Keratinocyte (primary cell): ENCODE measurements around the gene SPINT3. TPM values are rescaled to one million over a fixed set of nuclear protein-coding genes. Genes with fewer than 3 reads are reported as not detected.

Experiments
- DNase-seq: peaks from one replicate; pipeline ENCODE4 v3.0.0-alpha.2; 2011; ENCODE audit warnings: low read depth, missing footprints, low spot score
- FAIRE-seq: peaks from 2 replicates; lab custom pipeline; 2011; peaks lifted over from hg19 to GRCh38; lab: Jason Lieb, UNC
- H2AFZ ChIP-seq: 2 replicates; pipeline ENCODE4 v1.6.0; 2012; ENCODE audit warnings: low read length, control low read depth, inconsistent platforms; ENCODE audit not compliant: control insufficient read depth
- H3K27ac ChIP-seq: 2 replicates; pipeline ENCODE4 v1.5.1; 2011; ENCODE audit warnings: low read length; ENCODE audit not compliant: control insufficient read depth, insufficient read depth
- H3K27me3 ChIP-seq: 3 replicates; pipeline ENCODE4 v1.6.0; 2011; ENCODE audit warnings: low read length; ENCODE audit not compliant: control insufficient read depth, insufficient read depth; ENCODE audit errors: extremely low read depth
- H3K36me3 ChIP-seq, 2 experiments: 2 replicates in 1 of 2; 3 replicates in 1 of 2; pipeline ENCODE4 v1.5.1; 2011; ENCODE audit warnings: low read length in 2 of 2, mild to moderate bottlenecking in 1 of 2; ENCODE audit not compliant: control insufficient read depth in 2 of 2, insufficient read depth in 2 of 2; ENCODE audit errors: extremely low read depth in 1 of 2
- H3K4me1 ChIP-seq: 3 replicates; pipeline ENCODE4 v1.5.1; 2011; ENCODE audit warnings: low read length; ENCODE audit not compliant: control insufficient read depth, insufficient read depth; ENCODE audit errors: extremely low read depth
- H3K4me2 ChIP-seq: 3 replicates; pipeline ENCODE4 v1.6.0; 2011; ENCODE audit warnings: low read depth, low read length; ENCODE audit not compliant: control insufficient read depth, insufficient read depth; ENCODE audit errors: extremely low read depth
- H3K4me3 ChIP-seq, 3 experiments: fragments of 200-600 bp in 1 of 3; sonication (generic) in 1 of 3; 2 replicates in 2 of 3; 3 replicates in 1 of 3; pipeline ENCODE4 v1.5.1; 2011 to 2016; ENCODE audit warnings: low read length in 3 of 3, mild to moderate bottlenecking in 3 of 3, control low read depth in 2 of 3, inconsistent platforms in 1 of 3, low read depth in 1 of 3, mixed read lengths in 1 of 3, mixed run types in 1 of 3, moderate library complexity in 1 of 3; ENCODE audit not compliant: control insufficient read depth in 2 of 3, insufficient read depth in 2 of 3; ENCODE audit errors: extremely low read depth in 1 of 3
- H3K79me2 ChIP-seq: 2 replicates; pipeline ENCODE4 v1.6.0; 2012; ENCODE audit warnings: low read length; ENCODE audit not compliant: control insufficient read depth, insufficient read depth
- H3K9ac ChIP-seq: 3 replicates; pipeline ENCODE4 v1.6.0; 2011; ENCODE audit warnings: low read length; ENCODE audit not compliant: control insufficient read depth, insufficient read depth; ENCODE audit errors: extremely low read depth
- H3K9me1 ChIP-seq: 3 replicates; pipeline ENCODE4 v1.6.0; 2011; ENCODE audit warnings: low read length; ENCODE audit not compliant: control insufficient read depth, insufficient read depth; ENCODE audit errors: extremely low read depth
- H3K9me3 ChIP-seq: 2 replicates; pipeline ENCODE4 v1.5.1; 2012; ENCODE audit warnings: low read depth, low read length; ENCODE audit not compliant: control insufficient read depth
- H4K20me1 ChIP-seq: 3 replicates; pipeline ENCODE4 v1.6.0; 2011; ENCODE audit warnings: low read length; ENCODE audit not compliant: control insufficient read depth, insufficient read depth; ENCODE audit errors: extremely low read depth
- EZH2 ChIP-seq: IDR thresholded peaks from one replicate; pipeline ENCODE4 v1.6.1; 2012; ENCODE audit warnings: inconsistent platforms, mild to moderate bottlenecking, low read length, moderate library complexity
- dilution Hi-C: fragments of 300-500 bp; cut with MboI; formaldehyde crosslinking; loops from one replicate; pipeline ENCODE4 v1.7.0; 2020; ENCODE audit warnings: low sequenced_read_pairs; ENCODE audit not compliant: extremely low pct_ligation_motif_present
- polyA minus RNA-seq, 3 experiments: library from RNA; depleted of rRNA, polyadenylated mRNA; stranded (reverse); fragments of >200 nt; gene quantifications; 1 replicate in 1 of 3; 2 replicates in 1 of 3; 3 replicates in 1 of 3; pipeline ENCODE4 v1.2.3, GENCODE V29; 2011
- polyA plus RNA-seq, 5 experiments: library from polyadenylated mRNA; depleted of rRNA in 3 of 5; stranded (reverse) in 3 of 5; stranded (forward) in 1 of 5; unstranded in 1 of 5; fragments of >200 nt; gene quantifications; 1 replicate in 1 of 5; 2 replicates in 3 of 5; 3 replicates in 1 of 5; pipeline versions ENCODE4 v1.2.1 to v1.2.3, GENCODE V29; 2011 to 2012; ENCODE audit warnings: missing spikeins in 2 of 5, low read depth in 1 of 5, low replicate concordance in 1 of 5
- TF ChIP-seq, protein P1 (sequence below), 3 experiments: IDR thresholded peaks in 1 of 3; conservative IDR thresholded peaks in 1 of 3; optimal IDR thresholded peaks in 1 of 3; 2 replicates in 2 of 3; 3 replicates in 1 of 3; pipeline versions ENCODE3 to v1.5.1; 2011; ENCODE audit warnings: low read length in 3 of 3, mild to moderate bottlenecking in 3 of 3, moderate library complexity in 2 of 3, control low read depth in 1 of 3, inconsistent platforms in 1 of 3; ENCODE audit not compliant: insufficient read depth in 2 of 3; ENCODE audit errors: extremely low read depth in 1 of 3

SPINT3 gene, protein sequence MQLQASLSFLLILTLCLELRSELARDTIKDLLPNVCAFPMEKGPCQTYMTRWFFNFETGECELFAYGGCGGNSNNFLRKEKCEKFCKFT
- polyA plus RNA-seq = not detected in 3 replicates
- polyA plus RNA-seq (2011; ENCODE audit: low read depth) = not detected
- polyA plus RNA-seq (2011; cell fraction: cytosol; rRNA removed) = not detected in 2 replicates
- polyA plus RNA-seq (2011; cell fraction: nucleus; rRNA removed) = not detected in 2 replicates
- not detected in 2 replicates for polyA plus RNA-seq (2012; ENCODE audit: low replicate concordance)
- polyA minus RNA-seq = not detected in 3 replicates
- polyA minus RNA-seq (2011; cell fraction: cytosol; rRNA and poly(A)+ RNA removed) = not detected
- not detected in 2 replicates for polyA minus RNA-seq (2011; cell fraction: nucleus; rRNA and poly(A)+ RNA removed)

- dilution Hi-C loops = no loop called here
- TF ChIP-seq EZH2 = no peak
- TF ChIP-seq, protein P1, sequence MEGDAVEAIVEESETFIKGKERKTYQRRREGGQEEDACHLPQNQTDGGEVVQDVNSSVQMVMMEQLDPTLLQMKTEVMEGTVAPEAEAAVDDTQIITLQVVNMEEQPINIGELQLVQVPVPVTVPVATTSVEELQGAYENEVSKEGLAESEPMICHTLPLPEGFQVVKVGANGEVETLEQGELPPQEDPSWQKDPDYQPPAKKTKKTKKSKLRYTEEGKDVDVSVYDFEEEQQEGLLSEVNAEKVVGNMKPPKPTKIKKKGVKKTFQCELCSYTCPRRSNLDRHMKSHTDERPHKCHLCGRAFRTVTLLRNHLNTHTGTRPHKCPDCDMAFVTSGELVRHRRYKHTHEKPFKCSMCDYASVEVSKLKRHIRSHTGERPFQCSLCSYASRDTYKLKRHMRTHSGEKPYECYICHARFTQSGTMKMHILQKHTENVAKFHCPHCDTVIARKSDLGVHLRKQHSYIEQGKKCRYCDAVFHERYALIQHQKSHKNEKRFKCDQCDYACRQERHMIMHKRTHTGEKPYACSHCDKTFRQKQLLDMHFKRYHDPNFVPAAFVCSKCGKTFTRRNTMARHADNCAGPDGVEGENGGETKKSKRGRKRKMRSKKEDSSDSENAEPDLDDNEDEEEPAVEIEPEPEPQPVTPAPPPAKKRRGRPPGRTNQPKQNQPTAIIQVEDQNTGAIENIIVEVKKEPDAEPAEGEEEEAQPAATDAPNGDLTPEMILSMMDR (optimal IDR thresholded peaks at IDR 0.05 in 1 of 3, IDR thresholded peaks at IDR 0.05 in 1 of 3, conservative IDR thresholded peaks at IDR 0.05 in 1 of 3; ENCODE audit: extremely low read depth in 1 of 3, insufficient read depth in 2 of 3, low read length in 3 of 3) = no peak
- Histone ChIP-seq H3K4me2 (no peak within 1 kb of the TSS), H3K9ac (no peak within 1 kb of the TSS), H3K36me3 (no peaks in the 10 kb centered on the region), H3K27me3 (peaks cover 8% of the 10 kb centered on the region), H3K9me3 (no peaks in the 10 kb centered on the region), H2AFZ (no peak within 1 kb of the TSS), H3K79me2 (no peaks in the 10 kb centered on the region), H4K20me1 (no peaks in the 10 kb centered on the region), H3K4me3 (no peak within 1 kb of the TSS), H3K27ac (no peak within 1 kb of the TSS), H3K4me1 (peaks cover 17% of the 10 kb centered on the region), H3K9me1 (no peaks in the 10 kb centered on the region)
- DNase-seq = no peak
- FAIRE-seq = no peak
These were observed at the start of gene SPINT3 for GRCh38 chr20:45515147-45515913. SPINT3 (minus strand) TSS chr20:45515622; CDS start chr20:45515608, 14 bp downstream.

DNA sequence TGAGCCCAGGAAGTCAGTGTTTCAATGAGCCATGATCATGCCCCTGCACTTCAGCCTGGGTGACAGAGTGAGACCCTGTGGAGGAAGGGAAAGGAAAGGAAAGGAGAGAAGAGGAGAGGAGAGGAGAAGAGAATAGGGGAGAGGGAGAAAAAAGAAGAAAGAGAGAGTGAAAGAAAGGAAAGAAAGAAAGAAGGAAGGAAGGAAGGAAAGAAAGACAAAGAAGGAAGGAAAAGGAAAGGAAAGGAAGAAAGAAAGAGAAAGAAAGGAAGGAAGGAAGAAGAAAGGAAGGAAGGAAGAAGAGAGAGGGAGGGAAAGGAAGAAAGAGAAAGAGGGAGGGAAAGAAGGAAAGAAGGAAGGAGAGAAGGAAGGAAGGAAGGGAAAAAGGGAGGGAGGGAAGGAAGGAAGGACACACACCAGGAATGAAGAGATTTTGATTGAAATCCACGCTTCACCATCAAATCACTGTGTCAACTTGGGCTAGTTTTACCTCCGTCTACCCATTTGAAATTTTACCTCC, 49.4 kb upstream of the SPINT3 start:
- Histone ChIP-seq H3K36me3 (no peaks in the 10 kb centered on the region), H3K27me3 (no peaks in the 10 kb centered on the region), H3K79me2 (no peaks in the 10 kb centered on the region), H3K4me2 (no peak overlapping the region), H3K4me3 (no peak overlapping the region), H3K27ac (no peak overlapping the region), H3K9ac (no peak overlapping the region), H2AFZ (no peak overlapping the region), H3K4me1 (no peaks in the 10 kb centered on the region), H3K9me3 (no peaks in the 10 kb centered on the region), H4K20me1 (no peaks in the 10 kb centered on the region), H3K9me1 (no peaks in the 10 kb centered on the region)
- no peak for DNase-seq
- dilution Hi-C loops = no loop called here
- TF ChIP-seq, protein P1 (optimal IDR thresholded peaks at IDR 0.05 in 1 of 3, IDR thresholded peaks at IDR 0.05 in 1 of 3, conservative IDR thresholded peaks at IDR 0.05 in 1 of 3; ENCODE audit: extremely low read depth in 1 of 3, insufficient read depth in 2 of 3, low read length in 3 of 3) = no peak
- TF ChIP-seq EZH2 = no peak
- FAIRE-seq = no peak
